Neural cell (in vitro differentiated cells): ENCODE results near the gene CRHR1.

ENCODE experiments used
- EP300 ChIP-seq: fragments of 450-650 bp; conservative IDR thresholded peaks from 2 replicates; pipeline ENCODE4 v1.6.1; 2014; ENCODE audit warnings: antibody characterized with exemption, mild to moderate bottlenecking, moderate library complexity; ENCODE audit not compliant: poor library complexity, severe bottlenecking
- EZH2 ChIP-seq: fragments of 200-600, 300-800 bp; shearing (Covaris generic), sonication (generic); IDR thresholded peaks from 2 replicates; pipeline ENCODE4 v1.6.1; 2014; ENCODE audit warnings: antibody characterized with exemption, low read length, borderline replicate concordance, mild to moderate bottlenecking; ENCODE audit not compliant: insufficient read depth, poor library complexity, severe bottlenecking
- POLR2AphosphoS5 ChIP-seq: IDR thresholded peaks from 2 replicates; pipeline ENCODE4 v1.6.1; 2012
- RAD21 ChIP-seq: fragments of 450-650 bp; conservative IDR thresholded peaks from 2 replicates; pipeline ENCODE4 v1.6.1; 2014; ENCODE audit warnings: antibody characterized with exemption, mild to moderate bottlenecking, moderate library complexity
- TF ChIP-seq, protein P1 (sequence below): fragments of 450-650 bp; IDR thresholded peaks from 2 replicates; pipeline ENCODE4 v1.5.1; 2014; ENCODE audit warnings: antibody characterized with exemption, mild to moderate bottlenecking, moderate library complexity; ENCODE audit not compliant: poor library complexity, severe bottlenecking

DNA sequence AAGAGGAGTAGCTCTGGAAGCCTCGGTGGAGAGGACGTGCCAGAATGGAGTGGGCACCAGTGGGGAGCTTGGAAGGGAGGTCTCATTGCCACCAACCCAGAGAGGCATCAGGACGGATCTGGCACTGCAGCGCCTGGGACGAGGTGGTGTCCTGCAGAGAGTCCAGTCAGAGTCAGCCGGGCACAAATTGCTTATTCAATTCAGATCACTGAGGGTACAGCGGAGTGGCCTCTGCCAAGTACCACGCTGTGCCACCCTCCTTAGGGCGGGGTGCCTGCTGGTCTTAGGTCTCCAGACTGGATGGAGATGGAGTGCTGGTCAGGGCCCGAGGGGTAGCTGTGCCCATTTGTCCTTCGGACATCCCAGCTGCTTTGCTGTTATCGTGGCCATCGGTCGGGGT is 41.7 kb downstream of the CRHR1 start:
- TF ChIP-seq, protein P1, sequence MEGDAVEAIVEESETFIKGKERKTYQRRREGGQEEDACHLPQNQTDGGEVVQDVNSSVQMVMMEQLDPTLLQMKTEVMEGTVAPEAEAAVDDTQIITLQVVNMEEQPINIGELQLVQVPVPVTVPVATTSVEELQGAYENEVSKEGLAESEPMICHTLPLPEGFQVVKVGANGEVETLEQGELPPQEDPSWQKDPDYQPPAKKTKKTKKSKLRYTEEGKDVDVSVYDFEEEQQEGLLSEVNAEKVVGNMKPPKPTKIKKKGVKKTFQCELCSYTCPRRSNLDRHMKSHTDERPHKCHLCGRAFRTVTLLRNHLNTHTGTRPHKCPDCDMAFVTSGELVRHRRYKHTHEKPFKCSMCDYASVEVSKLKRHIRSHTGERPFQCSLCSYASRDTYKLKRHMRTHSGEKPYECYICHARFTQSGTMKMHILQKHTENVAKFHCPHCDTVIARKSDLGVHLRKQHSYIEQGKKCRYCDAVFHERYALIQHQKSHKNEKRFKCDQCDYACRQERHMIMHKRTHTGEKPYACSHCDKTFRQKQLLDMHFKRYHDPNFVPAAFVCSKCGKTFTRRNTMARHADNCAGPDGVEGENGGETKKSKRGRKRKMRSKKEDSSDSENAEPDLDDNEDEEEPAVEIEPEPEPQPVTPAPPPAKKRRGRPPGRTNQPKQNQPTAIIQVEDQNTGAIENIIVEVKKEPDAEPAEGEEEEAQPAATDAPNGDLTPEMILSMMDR = no peak
- TF ChIP-seq EP300 = no peak
- no peak for TF ChIP-seq RAD21
- TF ChIP-seq EZH2 = no peak
- no peak for TF ChIP-seq POLR2AphosphoS5
